Parathyroid adenoma (tissue), 2 donors: ENCODE measurements around the gene ELMO3.
A peak's percentile ranks its signal among the peaks of the same experiment; 100 is the strongest.

Experiments used
- H2AFZ ChIP-seq: fragments of 300-600 bp; sonication (generic); one replicate; pipeline ENCODE4 v1.7.0; 2017; ENCODE audit warnings: antibody characterized with exemption, mild to moderate bottlenecking
- H3K27ac ChIP-seq: fragments of 300-600 bp; sonication (generic); one replicate; pipeline ENCODE4 v1.7.0; 2017
- H3K27me3 ChIP-seq: fragments of 300-600 bp; sonication (generic); one replicate; pipeline ENCODE4 v1.7.0; 2017; ENCODE audit warnings: low read length; ENCODE audit not compliant: control insufficient read depth, insufficient read depth
- H3K36me3 ChIP-seq: fragments of 300-600 bp; sonication (generic); one replicate; pipeline ENCODE4 v1.7.0; 2017; ENCODE audit warnings: low read length; ENCODE audit not compliant: control insufficient read depth, insufficient read depth
- H3K4me1 ChIP-seq: fragments of 300-600 bp; sonication (generic); one replicate; pipeline ENCODE4 v1.7.0; 2017; ENCODE audit warnings: control low read depth
- H3K4me2 ChIP-seq: fragments of 300-600 bp; sonication (generic); one replicate; pipeline ENCODE4 v1.7.0; 2017; ENCODE audit warnings: low read length
- H3K4me3 ChIP-seq: fragments of 300-600 bp; sonication (generic); one replicate; pipeline ENCODE4 v1.7.0; 2017; ENCODE audit warnings: low read depth, low read length
- H3K79me2 ChIP-seq: fragments of 300-600 bp; sonication (generic); one replicate; pipeline ENCODE4 v1.7.0; 2017; ENCODE audit warnings: control low read depth
- H3K9ac ChIP-seq: fragments of 300-600 bp; sonication (generic); one replicate; pipeline ENCODE4 v1.7.0; 2017; ENCODE audit warnings: mild to moderate bottlenecking
- H3K9me3 ChIP-seq: fragments of 300-600 bp; sonication (generic); one replicate; pipeline ENCODE4 v1.7.0; 2017; ENCODE audit warnings: low read length; ENCODE audit not compliant: control insufficient read depth
- TF ChIP-seq, protein P1 (sequence below): fragments of 300-600 bp; sonication (generic); IDR thresholded peaks from one replicate; pipeline ENCODE4 v1.7.0; 2017; ENCODE audit warnings: antibody characterized with exemption, mild to moderate bottlenecking
- donor health status: primary hyperparathyroidism.

Gene ELMO3

DNA sequence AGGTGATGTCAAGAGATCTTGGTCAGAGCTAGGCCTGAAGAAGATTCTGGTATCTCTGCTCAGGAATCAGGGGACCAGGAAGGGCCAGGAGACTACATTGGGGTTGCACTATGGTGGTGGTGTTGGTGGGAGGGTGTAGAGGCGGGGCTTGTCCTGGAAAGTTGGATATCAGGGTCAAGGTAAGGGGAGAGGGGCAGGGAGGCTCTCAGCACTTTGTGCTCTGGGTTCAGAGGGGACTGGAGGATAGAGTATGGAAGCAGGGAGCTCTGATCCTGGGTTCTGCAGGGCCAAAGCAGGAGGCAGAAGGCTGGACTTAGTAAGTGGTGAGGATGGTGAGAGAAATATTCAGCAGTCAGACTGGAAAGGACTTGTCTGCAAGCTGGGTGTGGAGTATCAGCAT lies 25.6 kb upstream of the ELMO3 start:
- H3K36me3 ChIP-seq = no peaks in the 10 kb centered on the region
- peak overlapping the region; percentile 83 for H3K4me2 ChIP-seq
- peaks cover 28% of the 10 kb centered on the region for H3K4me1 ChIP-seq
- peak overlapping the region; percentile 72 for H2AFZ ChIP-seq
- TF ChIP-seq, protein P1, sequence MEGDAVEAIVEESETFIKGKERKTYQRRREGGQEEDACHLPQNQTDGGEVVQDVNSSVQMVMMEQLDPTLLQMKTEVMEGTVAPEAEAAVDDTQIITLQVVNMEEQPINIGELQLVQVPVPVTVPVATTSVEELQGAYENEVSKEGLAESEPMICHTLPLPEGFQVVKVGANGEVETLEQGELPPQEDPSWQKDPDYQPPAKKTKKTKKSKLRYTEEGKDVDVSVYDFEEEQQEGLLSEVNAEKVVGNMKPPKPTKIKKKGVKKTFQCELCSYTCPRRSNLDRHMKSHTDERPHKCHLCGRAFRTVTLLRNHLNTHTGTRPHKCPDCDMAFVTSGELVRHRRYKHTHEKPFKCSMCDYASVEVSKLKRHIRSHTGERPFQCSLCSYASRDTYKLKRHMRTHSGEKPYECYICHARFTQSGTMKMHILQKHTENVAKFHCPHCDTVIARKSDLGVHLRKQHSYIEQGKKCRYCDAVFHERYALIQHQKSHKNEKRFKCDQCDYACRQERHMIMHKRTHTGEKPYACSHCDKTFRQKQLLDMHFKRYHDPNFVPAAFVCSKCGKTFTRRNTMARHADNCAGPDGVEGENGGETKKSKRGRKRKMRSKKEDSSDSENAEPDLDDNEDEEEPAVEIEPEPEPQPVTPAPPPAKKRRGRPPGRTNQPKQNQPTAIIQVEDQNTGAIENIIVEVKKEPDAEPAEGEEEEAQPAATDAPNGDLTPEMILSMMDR = no peak
- peak overlapping the region; percentile 60 for H3K4me3 ChIP-seq
- H3K9ac ChIP-seq = no peak overlapping the region
- peak overlapping the region; percentile 88 for H3K27ac ChIP-seq
- no peaks in the 10 kb centered on the region for H3K9me3 ChIP-seq
- no peaks in the 10 kb centered on the region for H3K27me3 ChIP-seq
- no peaks in the 10 kb centered on the region for H3K79me2 ChIP-seq

GRCh38 chr16:67173808-67174705 lies 24.9 kb upstream of the ELMO3 start:
- Histone ChIP-seq H3K4me3 (peak overlapping the region; percentile 60), H3K4me1 (peaks cover 28% of the 10 kb centered on the region), H3K27ac (peak overlapping the region; percentile 88), H3K4me2 (peak overlapping the region; percentile 83), H2AFZ (peak overlapping the region; percentile 72), H3K9ac (no peak overlapping the region), H3K27me3 (no peaks in the 10 kb centered on the region), H3K79me2 (no peaks in the 10 kb centered on the region), H3K9me3 (no peaks in the 10 kb centered on the region), H3K36me3 (no peaks in the 10 kb centered on the region)
- TF ChIP-seq, protein P1 = peak; percentile 46

DNA sequence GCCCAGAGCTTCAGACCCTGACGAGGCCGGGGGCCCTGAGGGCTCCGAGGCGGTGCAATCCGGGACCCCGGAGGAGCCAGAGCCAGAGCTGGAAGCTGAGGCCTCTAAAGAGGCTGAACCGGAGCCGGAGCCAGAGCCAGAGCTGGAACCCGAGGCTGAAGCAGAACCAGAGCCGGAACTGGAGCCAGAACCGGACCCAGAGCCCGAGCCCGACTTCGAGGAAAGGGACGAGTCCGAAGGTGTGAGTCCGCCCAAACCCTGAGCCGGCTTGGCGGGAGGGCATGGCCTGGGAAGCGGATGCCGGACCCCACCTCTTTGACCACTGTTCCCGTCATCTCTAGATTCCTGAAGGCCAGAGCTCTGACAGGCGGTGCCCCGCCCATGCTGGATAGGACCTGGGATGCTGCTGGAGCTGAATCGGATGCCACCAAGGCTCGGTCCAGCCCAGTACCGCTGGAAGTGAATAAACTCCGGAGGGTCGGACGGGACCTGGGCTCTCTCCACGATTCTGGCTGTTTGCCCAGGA lies 24.2 kb upstream of the ELMO3 start:
- no peak overlapping the region for H3K9ac ChIP-seq

GRCh38 chr16:67176662-67177061 lies 22.3 kb upstream of the ELMO3 start:
- no peak overlapping the region for H3K4me3 ChIP-seq
- H3K9me3 ChIP-seq = no peaks in the 10 kb centered on the region
- H3K4me1 ChIP-seq = peaks cover 16% of the 10 kb centered on the region
- H3K4me2 ChIP-seq = no peak overlapping the region
- H3K36me3 ChIP-seq = no peaks in the 10 kb centered on the region
- H3K27ac ChIP-seq = no peak overlapping the region
- H2AFZ ChIP-seq = no peak overlapping the region
- no peaks in the 10 kb centered on the region for H3K79me2 ChIP-seq
- H3K27me3 ChIP-seq = no peaks in the 10 kb centered on the region
- TF ChIP-seq, protein P1 = no peak
- H3K9ac ChIP-seq = no peak overlapping the region

More for the DNA sequence above, 24.2 kb upstream of the ELMO3 start:
- Histone ChIP-seq H3K9me3 (no peaks in the 10 kb centered on the region), H3K4me2 (peak overlapping the region; percentile 83), H3K27ac (peak overlapping the region; percentile 88), H2AFZ (peak overlapping the region; percentile 72), H3K79me2 (no peaks in the 10 kb centered on the region), H3K4me1 (peaks cover 22% of the 10 kb centered on the region), H3K4me3 (peak overlapping the region; percentile 60), H3K36me3 (no peaks in the 10 kb centered on the region), H3K27me3 (no peaks in the 10 kb centered on the region)
- TF ChIP-seq, protein P1 = no peak
